DMS153 treated with DMSO at 0.1 percent for 48 hours (cell line): Measurements from ENCODE around the gene ARMC9.
"Not testable (repeated sequence)": the region's sequence is repeated elsewhere in the genome, so short reads cannot be mapped to it uniquely, and the experiment has no call there.

Experiments
- DNase-seq: peaks from one replicate; lab custom pipeline; 2025; ENCODE audit not compliant: unreplicated experiment; lab: John Stamatoyannopoulos, UW

Gene ARMC9

DNA sequence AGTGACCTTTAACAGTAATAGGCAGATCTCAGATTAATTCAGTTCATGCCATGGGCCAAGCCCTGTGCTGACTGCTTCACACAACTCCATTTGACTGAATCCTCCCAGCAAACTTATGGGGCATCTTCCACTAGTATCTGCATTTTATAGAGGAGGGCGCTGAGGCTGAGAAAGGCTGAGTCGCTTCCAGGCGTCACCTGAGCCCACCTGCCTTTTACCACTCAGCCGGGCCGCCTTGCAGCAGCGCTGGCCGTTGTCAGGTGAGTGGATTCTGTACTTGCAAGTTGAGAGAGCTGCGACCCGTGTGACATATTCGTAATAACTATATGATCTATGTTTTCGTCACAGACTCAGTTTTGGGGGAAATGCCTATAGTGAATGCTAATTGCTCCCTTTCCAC, 137.8 kb downstream of the ARMC9 start:
- DNase-seq: no peak

DNA sequence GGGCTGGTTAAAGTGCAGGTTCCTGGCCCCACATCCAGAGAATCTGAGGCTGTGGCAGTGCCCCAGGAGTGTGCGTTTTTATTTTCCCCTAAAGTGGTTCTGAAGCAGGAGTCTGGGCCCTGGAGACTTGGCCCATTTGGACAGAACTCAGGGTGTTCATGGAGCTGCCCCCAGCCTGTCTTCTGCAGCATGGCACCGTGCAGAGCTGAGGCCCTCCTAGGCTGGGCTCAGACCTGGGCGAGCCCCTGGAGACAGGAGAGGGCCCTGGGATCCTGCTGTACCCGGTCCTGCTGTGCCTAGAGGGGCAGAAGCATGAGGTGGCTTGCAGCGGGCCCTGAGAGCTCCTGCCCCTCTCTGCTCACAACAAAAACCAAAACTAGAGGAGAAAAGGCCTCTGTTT, 138.3 kb downstream of the ARMC9 start:
- no peak for DNase-seq

DNA sequence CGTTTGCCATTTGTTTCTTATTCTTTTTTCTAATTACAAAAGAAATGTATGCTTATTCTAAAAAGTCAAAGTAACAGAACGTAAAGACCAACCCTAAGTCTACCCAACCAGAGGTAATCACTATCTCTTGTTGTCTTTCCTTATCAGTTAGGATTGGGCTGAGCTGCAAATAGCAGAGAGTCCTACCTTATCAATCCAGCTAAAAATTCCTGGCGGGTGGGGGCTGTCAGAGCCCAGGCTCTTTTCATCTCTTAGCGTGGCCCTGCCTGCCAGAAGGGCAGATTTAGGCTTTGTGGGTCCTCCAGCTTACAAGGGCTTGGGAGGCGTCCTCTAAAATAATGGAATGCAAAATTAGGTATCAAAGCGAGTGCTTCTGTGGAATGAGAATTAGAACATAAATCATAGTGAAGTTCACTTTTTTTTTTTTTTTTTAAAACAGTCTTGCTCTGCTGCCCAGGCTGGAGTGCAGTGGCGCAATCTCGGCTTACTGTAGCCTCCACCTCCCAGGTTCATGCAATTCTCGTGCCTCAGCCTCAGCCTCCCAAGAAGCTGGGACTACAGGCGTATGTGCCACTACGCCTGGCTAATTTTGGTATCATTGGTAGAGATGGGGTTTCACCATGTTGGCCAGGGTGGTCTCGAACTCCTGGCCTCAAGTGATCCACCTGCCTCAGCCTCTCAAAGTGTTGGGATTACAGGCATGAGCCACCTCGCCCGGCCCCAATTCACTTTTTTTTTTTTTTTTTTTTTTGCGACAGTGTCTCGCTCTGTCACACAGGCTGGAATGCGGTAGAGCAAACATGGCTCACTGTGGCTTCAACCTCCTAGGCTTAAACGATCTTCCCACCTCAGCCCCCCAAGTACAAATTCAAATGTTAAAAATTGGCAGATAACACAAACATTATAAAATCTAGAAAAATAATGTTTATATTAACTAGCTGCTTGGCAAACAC, 139.7 kb downstream of the ARMC9 start:
- no peak for DNase-seq

DNA sequence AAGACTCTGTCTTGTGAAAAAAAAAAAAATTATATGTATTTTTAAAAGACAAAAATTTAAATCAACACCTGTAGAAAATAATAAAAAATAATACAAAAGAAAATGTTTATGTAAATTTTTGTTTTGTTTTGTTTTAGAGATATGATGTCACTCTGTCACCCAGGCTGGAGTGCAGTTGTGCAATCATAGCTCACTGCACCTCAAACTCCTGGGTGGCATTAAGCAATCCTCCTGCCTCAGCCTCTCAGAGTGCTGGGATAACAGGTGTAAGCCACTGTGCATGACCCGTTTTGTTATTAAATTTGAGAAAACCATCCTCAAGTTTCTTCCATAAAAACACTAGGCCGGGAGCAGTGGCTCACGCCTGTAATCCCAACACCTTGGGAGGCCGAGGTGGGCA, 140.9 kb downstream of the ARMC9 start:
- no peak for DNase-seq

DNA sequence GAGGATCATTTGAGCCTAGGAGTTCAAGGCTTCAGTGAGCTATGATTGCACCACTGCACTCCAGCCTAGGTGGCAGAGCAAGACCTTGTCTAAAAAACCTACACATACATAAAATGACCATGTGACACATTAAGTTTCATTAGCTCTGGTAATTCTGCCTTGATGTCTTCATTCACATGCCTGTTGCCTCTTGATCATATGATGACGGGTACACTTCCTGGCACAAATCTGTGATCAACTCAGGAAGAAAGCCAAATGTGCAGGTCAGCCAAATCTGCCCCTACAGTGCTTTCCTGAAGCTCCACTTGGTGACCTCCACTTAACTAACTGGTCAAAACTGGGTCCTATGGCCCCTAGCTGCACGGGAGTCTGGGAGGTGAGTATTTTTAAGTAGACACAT, 142.7 kb downstream of the ARMC9 start:
- no peak for DNase-seq

DNA sequence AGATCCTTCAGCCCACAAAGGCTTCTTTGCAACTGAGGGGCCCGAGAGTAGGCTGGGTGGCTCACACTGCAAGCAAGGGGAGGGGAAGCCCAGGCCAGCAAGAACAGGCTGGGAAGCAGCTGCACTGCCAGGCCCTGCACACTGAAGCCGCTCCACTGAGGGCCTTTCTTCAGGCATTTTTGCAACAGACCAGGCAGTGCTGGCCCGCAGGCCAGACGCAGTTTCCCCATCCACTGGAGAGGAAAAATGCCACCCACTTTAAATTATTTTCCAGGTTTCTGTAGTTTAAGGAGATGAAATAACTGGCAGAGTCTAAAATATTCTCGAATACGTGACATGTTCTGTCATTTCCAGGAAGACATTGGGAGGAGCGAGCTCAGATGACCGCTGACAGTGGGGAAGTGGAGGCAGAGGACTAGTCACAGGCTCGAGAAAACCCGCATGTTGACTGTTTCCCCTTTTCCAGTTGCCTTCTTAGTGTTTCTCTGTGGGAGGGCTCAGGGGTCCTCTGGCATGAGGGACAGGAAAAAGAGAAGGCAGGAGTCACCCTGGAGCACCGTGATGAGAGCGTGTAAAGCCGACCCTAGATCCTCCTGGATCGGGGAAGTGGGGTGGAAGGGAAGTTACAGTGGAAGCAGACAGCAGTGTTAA, 143.8 kb downstream of the ARMC9 start:
- DNase-seq: no peak

DNA sequence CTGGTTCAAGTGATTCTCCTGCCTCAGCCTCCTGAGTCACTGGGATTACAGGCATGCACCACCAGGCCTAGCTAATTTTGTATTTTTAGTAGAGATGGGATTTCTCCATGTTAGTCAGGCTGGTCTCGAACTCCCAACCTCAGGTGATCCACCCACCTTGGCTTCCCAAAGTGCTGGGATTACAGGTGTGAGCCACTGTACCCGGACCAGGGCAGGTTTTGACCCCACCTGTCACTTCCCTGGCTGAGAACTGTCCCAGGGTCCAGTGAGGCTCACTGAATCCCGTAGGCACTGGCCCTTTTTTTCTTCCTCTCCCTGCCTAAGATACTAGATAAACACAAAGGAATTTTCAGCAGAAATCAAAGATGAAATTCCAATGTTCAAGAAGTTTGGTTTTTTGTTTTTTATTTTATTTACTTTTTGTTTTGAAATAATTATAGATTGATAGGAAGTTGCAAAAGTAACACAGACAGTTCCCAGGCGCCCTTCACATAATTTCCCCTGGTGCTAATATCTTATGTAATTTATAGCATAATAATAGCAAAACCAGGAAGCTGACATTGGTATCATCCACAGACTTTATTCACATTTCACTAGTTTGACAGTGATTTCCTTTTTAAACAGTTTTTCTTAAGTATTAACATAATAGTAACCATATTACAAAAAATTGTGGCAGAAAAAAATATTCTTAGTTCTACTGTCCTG, 144.7 kb downstream of the ARMC9 start:
- DNase-seq: no peak

DNA sequence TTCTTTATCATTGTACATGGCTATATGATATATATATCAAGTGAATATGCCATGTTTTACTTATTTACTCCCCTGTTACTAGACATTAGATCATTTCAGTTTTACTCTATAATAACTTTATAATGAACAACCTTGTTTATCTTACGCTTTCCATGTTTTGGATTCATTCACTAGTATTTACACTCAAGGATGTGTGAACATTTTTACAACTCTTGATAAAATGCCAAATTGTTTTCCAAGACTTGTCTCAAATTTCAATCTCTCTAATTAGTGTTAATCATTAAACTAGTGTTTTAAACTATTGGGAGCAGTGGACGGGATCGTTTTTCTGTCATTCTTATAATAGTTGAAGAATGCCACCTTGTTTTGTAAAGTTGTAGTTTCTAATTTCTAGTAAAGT, 145.6 kb downstream of the ARMC9 start:
- DNase-seq: no peak

DNA sequence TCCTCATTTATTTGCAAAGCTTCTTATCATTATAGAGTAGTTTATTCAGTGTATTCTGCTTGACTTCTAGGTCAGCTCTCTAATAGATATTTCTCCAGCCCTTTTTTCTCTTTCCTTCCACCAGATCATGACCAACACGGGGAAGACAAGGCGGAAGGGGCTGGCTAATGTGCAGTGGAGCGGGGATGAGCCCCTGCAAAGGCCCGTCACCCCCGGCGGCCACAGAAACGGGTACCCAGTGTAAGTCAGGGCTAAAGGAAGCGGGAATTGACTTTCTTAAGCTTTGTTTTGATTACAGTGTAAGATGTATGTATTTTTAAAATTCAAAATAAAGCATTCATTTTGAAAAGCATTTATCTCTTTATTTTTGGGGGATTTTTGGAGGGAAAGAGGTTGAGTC, 146.4 kb downstream of the ARMC9 start:
- DNase-seq: no peak

DNA sequence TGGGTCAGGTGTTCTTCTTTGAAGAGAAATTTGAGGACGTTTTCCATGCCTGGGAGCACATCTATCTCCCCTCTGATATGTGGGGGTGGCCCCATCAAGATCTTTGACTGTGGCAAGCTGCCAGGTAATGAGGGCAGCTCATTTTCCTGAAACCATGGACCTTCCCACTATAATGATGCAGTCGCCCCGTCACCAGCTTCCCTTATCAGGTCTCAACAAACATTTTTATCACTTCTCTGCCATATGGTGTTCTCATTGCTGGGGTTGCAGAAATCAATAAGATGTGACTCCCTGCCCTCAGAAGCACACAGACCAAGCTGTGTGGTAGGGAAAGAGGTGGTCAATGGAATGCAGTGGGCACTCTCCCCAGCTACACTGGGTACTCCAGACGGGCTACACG, 148.7 kb downstream of the ARMC9 start:
- DNase-seq: no peak

DNA sequence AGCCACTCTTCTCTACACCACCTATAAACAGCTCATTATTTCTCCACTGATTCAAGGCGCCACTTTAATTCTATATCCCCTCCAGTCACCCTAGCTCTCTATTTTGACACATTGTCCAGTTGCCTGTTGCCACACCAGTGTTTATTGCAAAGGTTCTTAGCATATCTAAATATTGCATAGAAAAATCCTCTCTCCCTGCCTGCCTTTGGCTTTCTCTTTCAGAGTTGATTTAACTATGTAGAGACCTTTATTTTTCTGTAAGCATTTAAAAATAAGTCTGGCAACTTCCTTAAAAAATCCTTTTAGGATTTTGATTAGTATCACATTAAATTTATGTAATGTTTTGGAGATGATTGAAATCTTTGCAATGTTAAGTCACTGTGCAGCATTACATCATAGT, 149.2 kb downstream of the ARMC9 start:
- no peak for DNase-seq

DNA sequence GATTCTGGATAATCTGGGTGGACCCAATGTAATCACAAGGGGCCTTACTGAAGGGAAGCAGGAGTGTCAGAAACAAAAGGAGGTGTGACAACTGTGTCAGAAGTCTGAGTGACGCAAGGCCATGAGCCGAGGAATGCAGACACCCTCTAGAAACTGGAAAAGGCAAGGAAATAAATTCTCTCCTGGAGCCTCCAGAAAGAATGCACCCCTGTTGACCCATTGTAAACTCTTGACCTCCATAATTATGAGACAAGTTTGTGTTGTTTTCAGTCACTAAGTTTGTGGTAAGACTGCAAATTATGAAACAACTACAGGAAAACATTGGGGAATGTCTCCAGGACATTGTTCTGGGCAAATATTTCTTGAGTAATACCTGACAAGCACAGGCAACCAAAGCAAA, 149.7 kb downstream of the ARMC9 start:
- no peak for DNase-seq

DNA sequence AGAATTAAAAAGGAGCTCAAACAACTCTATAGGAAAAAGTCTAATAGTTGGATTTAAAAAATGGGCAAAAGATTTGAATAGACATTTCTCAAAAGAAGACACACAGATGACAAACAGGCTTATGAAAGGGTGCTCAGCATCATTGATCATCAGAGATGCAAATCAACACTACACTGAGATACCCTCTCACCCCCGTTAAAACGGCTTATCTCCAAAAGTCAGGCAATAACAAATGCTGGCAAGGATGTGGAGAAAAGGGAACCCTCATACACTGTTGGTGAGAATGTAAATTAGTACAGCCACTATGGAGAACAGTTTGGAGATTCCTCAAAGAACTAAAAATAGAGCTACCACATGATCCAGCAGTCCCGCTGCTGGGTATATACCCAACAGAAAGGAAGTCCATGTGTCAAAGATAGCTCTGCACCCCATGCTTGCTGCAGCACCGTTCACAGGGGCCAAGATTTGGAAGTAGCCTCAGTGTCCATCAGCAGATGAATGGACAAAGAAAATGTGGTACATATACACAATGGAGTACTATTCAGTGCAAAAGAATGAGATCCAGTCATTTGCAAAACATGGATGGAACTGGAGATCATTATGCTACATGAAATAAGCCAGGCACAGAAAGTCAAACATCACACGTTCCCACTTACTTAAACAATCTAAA, 150.4 kb downstream of the ARMC9 start:
- no peak for DNase-seq

DNA sequence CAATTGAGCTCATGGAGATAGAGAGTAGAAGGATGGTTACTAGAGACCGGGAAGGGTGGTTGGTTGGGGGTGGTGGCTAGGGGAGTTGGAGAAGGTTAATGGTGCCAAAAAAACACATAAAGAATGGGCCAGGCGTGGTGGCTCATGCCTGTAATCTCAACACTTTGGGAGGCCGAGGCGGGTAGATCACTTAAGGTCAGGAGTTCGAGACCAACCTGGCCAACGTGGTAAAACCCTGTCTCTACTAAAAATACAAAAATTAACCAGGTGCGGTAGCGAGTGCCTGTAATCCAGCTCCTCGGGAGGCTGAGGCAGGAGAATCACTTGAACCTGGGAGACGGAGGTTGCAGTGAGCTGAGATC, 150.9 kb downstream of the ARMC9 start:
- DNase-seq: not testable (repeated sequence)

DNA sequence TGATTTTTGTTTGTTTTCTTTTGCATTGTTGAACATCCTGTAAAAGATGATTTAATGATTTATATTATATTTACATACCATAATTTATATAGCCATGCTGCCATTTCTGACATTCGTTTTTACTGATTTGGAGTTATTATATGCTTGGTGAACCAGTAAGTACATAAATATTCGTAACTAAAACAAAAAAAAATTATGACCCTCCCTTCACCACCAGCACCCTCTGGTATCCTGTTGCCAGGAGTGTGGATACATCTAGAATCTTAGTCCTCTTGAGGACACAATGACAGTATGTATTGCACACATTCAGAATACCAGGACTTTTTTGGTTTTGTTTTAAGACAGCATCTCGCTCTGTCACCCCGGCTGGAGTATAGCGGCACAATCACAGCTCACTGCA, 153.2 kb downstream of the ARMC9 start:
- DNase-seq: no peak

DNA sequence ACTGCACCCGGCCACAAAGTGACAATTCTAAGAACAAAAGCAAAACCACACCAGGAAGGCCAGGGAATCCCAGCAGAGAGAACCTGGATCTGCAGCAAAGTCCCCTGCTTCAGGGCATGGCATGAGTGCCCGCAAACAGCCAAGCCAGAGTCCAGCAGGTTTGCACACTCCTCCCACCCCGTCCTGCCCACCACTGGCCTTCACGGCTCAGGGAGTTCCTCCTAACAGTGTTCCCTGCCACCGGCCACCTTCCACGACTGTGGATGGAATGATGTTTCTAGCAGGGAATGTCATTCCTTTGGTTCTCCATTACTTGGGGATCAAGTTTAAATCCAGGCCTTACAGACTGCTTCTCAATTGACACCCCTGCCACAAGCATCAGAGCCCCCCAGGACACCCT, 155.0 kb downstream of the ARMC9 start:
- no peak for DNase-seq

DNA sequence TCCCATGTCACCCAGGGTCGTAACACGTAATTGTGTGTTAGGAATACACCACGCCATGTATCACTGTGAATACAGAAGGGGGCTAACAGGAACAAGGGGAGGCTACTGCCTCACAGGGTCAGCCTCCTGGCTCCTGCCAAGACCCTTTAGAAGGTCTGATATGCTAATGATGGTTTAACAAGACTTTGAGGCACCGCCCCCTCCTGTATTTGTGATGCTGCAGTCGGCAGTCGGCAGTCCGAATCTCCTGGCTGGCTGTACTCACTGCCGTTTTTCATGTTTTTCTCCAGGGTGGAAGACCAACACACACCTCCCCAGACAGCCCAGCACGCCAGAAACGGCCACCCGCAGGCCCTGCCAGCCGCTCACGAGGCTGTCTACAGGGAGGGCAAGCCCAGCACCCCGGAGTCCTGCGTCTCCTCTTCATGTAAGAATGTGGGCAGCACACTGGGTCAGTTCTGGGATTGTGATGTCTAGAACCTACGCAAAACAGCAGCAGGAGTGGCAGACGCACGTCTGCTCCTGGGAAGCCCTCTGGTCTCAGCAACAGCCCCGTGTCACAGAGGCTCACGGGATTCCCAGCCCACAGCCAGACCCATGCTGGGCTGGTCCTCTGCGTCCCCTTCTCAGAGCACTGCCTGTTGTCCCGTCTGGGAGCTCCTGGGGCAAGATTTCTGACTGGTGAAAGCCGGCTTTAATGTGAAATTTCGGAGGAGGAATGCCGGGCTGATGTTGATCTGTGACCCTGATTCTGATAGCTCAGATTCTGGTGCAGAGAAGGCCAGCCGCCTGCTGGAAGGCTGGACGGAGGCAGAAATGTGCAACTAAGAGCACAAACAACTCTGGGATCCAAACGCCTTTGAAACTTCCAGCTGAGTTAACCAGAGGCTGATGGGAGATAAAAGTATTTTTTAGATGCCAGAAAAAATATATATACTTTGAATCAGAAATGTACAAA, 157.4 kb downstream of the ARMC9 start:
- no peak for DNase-seq

DNA sequence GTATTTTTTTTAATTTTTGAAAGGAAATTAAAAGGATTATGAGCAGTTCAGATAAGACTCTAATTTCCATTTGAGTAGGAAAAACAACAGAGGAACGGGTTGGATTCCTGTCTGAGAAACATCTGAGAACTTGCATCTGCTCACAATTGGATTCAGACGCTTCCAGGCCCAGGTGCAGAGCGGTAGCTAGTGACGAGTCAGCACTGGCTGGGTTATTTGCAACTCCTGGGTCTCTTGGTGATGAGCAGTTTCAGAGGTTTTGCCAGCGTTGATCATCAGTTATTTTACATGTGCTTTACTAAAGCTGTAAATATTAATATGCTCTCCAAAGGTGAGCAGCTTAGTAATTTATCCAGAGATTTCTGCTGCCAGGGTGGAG, 158.0 kb downstream of the ARMC9 start:
- DNase-seq: no peak

DNA sequence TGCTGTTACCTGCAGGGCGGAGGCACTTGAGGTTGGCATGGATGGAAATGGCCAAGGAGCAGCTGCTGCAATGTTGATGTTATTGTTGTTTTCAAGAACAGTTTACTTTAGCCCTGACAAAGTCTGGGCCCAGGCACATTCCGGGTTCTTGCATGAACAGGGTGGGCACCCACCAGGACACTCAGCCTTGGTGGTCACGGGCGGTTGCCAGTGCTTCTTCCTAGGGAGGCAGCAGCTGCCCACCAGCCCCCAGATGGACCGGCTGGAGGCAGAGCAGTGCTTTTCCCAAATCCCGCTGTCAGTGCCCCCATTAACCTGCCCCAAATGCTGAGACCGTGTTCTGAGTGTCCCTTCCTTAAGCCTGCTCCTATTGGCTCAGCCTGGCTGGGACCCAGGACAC, 158.6 kb downstream of the ARMC9 start:
- no peak for DNase-seq

DNA sequence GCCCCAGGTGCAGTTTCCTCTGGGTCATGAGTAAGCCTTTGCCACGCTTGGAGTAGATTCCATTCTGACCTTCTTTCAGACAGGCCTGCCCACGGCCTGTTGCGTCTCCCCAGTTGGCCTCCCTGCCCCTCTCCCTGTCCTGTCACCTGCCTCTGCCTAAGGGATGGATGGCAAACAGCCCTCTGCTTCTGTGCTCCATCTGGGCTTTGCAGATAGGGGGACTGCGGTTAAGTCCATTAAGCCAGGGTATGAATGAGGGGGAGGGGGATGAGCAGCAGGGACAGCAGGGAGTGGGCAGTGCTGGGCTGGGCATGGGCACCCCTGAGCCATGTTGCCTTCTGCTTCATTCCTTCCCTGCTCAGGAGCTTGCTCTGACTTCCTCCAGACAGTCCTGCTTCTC, 159.5 kb downstream of the ARMC9 start:
- no peak for DNase-seq
